ENCODE results near the gene ZNF230.

ZNF230 gene

DNA sequence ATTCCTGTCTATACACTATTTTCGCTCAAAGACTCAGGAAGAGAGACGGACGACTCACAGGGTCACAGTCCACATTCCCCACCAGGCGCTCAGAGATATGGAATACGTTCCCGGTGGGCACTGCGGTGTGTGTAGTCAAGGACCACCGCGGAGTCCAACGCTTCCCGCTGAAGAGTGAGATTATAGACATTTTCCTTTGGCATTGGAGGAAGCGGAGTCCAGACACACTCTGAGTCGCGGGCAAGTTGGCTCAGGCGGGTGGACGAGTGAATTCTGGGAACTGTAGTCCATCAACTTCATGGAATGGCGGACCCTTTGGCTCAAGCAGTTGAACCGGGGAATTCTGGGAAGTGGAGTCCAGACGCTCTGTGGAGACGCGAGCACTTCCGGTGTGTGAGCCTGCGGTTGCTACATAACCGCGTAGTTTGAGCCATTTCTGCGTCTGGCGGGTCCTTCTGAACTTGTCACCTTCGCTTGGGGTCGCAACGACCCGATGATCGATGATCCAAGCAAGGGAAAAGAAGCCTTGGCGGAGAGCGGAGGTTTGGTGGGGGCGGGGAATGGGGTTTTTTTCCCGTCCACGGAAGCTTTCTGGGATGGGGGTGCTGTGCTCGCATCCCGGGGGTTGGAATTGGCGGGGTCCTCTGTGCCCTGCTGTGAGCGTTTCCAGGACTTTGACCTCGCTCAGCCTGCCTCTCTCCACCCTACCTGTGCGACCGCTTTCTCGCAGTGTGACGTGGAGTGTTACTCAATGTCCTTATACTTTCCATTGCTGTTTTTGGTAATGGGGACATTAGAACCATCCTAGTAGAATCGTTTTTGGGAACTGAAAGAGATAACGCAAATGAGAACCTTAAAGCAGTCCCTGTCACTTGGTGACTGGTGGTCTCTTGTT, at the start of gene ZNF230:
TSS of gene ZNF230 (plus strand) at position 392 of the 895 bp plus-strand sequence. CDS start 4,122 bp downstream, outside the sequence.
- DNase-seq = peak; percentile 78 to 81

DNA sequence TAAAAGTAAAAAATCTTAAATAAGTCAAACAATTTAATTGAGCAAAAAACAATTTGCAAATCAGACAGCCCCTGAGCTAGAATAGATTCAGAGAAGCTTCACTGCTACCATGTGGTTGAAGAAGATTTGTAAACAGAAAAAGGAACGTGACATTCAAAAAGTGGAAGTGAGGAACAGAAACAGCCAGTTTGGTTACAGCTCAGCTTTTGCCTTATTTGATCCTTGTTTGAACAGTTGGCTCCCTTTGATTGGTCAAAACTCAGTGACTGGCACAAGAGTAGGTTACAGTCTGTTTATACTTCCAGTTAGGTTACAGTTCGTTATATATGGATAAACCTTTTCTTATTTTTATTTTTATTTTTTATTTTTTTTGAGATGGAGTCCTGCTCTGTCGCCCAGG, 45.9 kb upstream of the ZNF230 start:
- DNase-seq = no peak

GRCh38 chr19:43957891-43958290, 44.9 kb upstream of the ZNF230 start:
- DNase-seq = no peak

DNA sequence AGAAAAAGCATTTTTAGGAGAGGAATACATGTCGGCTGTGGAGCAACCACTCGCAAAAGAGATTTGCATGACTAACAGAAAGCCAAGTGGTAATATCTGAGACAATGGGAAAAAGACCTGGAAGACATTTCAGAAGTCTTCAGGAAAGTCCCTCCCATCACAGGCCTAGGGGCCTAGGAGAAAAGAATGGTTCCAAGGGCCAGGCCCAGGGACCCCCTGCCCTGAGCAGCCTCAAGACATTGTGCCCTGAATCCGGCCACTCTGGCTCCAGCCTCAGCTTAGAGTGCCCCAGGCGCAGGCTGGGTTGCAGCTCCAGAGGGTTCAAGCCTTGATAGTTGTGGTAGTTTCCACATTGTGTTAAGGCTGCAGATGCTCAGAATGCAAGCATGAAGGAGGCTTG, 42.3 kb upstream of the ZNF230 start:
- DNase-seq = no peak

- no peak for DNase-seq
These were observed 36.6 kb upstream of the ZNF230 start for GRCh38 chr19:43966079-43966694.

GRCh38 chr19:43976732-43977131, 26.0 kb upstream of the ZNF230 start:
- DNase-seq = no peak

- DNase-seq = no peak
These were observed 19.2 kb upstream of the ZNF230 start for GRCh38 chr19:43983544-43983911.

GRCh38 chr19:43983912-43984686, 18.7 kb upstream of the ZNF230 start, which contains the start of gene ZNF155:
ZNF155 (plus strand) TSS chr19:43984188; CDS start chr19:43988544, 4,356 bp downstream.
- DNase-seq = peak; percentile 68 to 76

DNA sequence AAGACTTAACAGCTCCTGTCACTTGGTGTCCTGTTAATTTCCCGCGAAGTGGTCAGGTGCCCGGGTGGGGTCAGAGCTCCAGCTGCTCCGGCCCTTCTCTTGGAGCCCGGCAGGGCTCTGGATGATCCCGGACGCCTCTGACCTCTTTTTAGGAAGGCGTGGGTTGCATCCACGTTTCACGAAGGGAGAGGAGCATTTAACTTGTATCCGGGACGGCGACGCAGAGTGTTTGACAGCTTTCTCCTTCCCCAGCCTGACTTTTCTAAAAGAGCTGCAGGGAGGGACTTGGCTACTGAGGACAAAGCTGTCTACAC, 18.1 kb upstream of the ZNF230 start:
- peak in 1 of 2 donors; percentile 17 for DNase-seq

DNA sequence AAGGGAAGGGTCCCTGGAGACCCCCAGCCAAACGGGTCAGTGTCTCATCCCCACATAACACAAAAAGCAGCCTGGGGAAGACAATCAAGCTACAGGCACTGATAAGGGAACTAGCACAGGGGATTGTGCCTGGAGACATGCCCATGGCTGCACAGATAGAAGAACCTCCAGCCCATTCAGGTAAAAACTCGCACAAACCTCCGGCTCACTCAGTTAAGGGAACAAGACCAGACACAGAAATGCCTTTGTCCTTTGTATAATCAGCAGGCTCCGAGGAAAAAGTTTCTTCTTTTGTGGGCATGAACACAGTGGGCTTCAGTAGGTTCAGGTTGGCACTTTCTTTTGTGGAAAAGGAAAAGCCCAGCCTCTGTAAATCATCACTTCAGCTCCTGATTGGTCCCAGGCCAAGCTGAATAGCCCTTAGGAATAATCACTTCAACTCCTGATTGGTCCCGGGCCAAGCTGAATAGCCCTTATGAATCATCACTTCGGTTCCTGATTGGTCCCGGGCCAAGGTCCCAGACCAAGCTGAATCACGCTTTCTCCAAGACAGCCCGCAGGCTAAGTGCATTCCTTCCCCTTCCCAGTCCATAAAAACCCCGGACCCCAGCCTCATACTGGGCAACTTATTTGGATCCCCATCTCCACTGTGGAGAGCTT, 5.0 kb upstream of the ZNF230 start:
- no peak for DNase-seq

- no peak for DNase-seq
These were observed 568 bp upstream of the ZNF230 start for GRCh38 chr19:44002212-44002565.

GRCh38 chr19:44003461-44004009, 778 bp downstream of the ZNF230 start:
- DNase-seq = peak in 1 of 2 donors; percentile 19

GRCh38 chr19:44005973-44006372, 3.2 kb downstream of the ZNF230 start:
- no peak for DNase-seq

DNA sequence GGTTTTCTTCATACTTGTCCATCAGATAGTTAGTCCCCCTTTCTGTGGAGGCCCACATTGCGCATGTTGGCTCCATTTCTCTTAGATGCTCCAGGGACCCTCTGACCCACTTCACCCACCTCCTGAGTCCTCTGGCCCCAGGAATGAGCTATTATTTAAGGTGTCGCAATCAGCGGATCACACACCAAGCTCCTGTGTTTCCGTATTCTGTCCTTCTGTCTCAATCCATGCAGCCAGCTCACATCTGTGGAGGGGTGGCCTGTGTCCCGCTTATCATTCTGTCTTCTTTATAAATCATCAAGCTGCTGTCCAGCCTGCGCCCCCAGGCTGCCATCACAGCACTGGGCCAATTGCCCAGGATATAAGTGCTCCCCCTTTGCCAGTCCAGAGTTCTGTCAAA, 4.7 kb downstream of the ZNF230 start:
- DNase-seq = no peak

- DNase-seq = no peak
These were observed 7.7 kb downstream of the ZNF230 start for GRCh38 chr19:44010468-44010867.

GRCh38 chr19:44019498-44019897, 16.7 kb downstream of the ZNF230 start:
- no peak for DNase-seq

GRCh38 chr19:44021221-44021620, 18.5 kb downstream of the ZNF230 start:
- no peak for DNase-seq

DNA sequence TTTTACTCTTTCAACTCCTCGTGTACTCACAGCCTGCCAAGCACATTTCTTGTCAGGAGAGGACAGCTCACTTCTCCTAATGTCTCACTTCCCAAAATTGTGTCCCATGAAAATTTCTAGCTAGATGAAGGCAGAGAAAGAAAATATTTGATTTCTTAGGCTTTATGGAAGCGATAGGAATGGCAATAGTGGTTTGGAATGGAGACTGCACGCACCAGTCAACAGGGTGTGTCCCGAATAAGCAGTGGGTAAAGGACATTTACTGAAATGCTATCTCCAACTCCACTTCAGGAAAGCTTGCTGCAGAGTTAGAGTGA, 22.1 kb downstream of the ZNF230 start:
- DNase-seq = no peak

DNA sequence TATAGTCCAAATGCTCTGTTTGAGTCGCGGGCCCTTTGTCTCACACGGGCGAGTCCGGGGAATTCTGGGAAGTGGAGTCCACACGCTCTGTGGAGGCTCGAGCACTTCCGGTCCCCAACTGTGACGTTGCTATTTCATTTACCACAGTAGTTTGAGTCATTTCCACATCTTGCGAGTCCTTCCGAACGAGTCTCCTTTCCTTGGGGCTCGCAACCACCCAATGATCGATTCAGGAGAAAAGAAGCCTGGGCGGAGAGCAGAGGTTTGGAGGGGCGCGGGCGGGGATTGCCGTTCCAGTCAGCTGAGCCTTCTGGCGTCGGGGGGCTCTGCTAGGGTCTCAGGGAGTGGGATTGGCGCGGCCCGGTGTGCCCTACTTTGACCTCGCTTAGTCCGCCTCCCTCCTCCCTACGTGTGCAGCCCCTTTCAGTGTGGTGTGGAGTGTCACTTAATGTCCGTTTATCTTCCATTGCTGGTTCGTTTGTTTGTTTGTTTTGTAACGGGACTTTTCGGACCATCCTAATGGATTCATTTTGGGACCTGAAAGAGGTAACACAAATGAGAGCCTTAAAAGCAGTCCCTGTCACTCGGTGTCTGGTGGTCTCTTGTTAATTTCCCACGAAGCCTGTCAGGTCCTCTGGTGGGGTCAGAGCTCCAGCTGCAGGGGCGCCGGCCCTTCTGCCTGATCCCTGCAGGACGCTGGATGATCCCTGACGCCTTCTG, 22.6 kb downstream of the ZNF230 start, which contains the start of gene ZNF222:
TSS of gene ZNF222 (plus strand) at position 163 of the 720 bp plus-strand sequence. CDS start at position 221, 58 bp downstream.
- DNase-seq = peak; percentile 75 to 81

DNA sequence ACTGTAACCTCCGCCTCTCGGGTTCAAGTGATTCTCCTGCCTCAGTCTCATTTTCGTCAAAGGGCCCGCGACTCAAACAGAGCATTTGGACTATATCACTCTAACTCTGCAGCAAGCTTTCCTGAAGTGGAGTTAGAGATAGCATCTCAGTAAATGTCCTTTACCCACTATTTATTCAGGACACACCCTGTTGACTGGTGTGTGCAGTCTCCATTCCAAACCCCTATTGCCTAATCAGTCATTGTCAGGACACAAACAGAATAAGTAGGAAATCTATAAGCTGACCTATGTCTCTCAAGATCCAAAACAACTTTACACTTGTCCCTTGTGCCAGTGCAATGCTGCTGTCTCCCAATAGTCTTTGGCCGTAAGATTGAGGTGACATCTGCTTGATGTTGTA, 23.9 kb downstream of the ZNF230 start:
- no peak for DNase-seq

DNA sequence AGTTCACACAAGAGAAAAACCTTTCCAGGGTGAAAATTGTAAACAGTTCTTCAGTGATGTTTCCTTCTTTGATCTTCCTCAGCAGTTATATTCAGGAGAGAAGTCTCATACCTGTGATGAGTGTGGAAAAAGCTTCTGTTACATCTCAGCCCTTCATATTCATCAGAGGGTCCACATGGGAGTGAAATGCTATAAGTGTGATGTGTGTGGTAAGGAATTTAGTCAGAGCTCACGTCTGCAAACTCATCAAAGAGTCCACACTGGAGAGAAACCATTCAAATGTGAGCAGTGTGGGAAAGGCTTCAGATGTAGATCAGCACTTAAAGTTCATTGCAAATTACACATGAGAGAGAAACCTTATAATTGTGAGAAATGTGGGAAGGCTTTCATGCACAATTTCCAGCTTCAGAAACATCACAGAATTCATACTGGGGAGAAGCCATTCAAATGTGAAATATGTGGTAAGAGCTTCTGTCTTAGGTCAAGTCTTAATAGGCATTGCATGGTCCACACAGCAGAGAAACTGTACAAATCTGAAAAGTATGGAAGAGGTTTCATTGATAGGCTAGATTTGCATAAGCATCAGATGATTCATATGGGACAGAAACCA, 29.3 kb downstream of the ZNF230 start:
- DNase-seq = no peak

DNA sequence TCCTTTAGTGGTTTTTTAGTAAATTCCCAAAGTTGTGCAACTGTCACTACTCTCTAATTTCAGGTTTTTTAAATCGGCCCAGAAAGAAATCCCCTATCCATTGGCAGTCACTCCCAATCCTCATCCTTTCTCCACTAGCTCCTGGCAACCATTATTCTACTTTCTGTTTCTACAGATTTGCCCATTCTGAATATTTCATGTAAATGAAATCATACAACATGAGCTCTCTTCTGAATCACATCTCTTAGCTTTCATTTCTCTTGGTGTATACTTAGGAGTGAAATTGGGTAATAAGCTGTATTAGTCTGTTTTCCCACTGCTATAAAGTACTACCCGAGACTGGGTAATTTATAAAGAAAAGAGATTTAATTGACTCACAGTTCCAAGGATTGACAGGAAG, 39.4 kb downstream of the ZNF230 start:
- no peak for DNase-seq
